K562 (cell line): Measurements from ENCODE around the gene ABCA1. TPM values are rescaled to one million over a fixed set of nuclear protein-coding genes. Genes with fewer than 3 reads are reported as not detected.

Experiments used
- ATAC-seq: fragments of 200-7000 bp; cut with Tn5 transposase; 3 replicates; pipeline ENCODE4 v1.9.1; 2020; ENCODE audit warnings: moderate library complexity
- BruUV-seq: library from RNA; stranded (reverse); fragments of 400-500 nt; replicated peaks from 2 replicates; lab custom pipeline; 2021; lab: Mats Ljungman, UMichigan
- CTCF ChIA-PET: fragments of 300-600 bp; formaldehyde crosslinking; extraction: SDS; loops from one replicate; lab custom pipeline; 2021; ENCODE audit warnings: low intra/inter-chr PET ratio; lab: Yijun Ruan, JAX
- POLR2A ChIA-PET: fragments of 300-600, 350-650 bp; sonication (Branson Sonifier 250); formaldehyde crosslinking; extraction: SDS; loops from one replicate; lab custom pipeline; 2021; ENCODE audit warnings: antibody characterized with exemption, inconsistent platforms; lab: Yijun Ruan, JAX
- DNase-seq, 4 experiments: peaks; one replicate each; pipeline versions ENCODE4 v3.0.0 to v3.0.0-alpha.2; 2011 to 2018; ENCODE audit warnings: low spot score in 3 of 4, mixed read lengths in 3 of 4; ENCODE audit errors: extremely low read depth in 1 of 4
- FAIRE-seq: peaks from 2 replicates; lab custom pipeline; 2011; peaks lifted over from hg19 to GRCh38; lab: Jason Lieb, UNC
- H2AFZ ChIP-seq: 2 replicates; pipeline ENCODE4 v1.6.0; 2011; ENCODE audit warnings: low read depth, low read length, control low read depth, inconsistent platforms
- H3K27ac ChIP-seq: fragments of 200-600 bp; 3 replicates; pipeline ENCODE4 v1.8.0; 2011; ENCODE audit warnings: low read depth, mild to moderate bottlenecking, control low read depth, inconsistent platforms, low read length, moderate library complexity, mixed read lengths; ENCODE audit errors: extremely low read depth
- H3K27me3 ChIP-seq, 2 experiments: fragments of 300-600 bp in 1 of 2; 2 replicates in 1 of 2; 3 replicates in 1 of 2; pipeline versions ENCODE4 v1.6.0 to v1.8.0; 2011; ENCODE audit warnings: inconsistent platforms in 2 of 2, low read length in 2 of 2, mild to moderate bottlenecking in 1 of 2, mixed read lengths in 1 of 2, moderate library complexity in 1 of 2; ENCODE audit not compliant: control insufficient read depth in 2 of 2, insufficient read depth in 2 of 2
- H3K36me3 ChIP-seq: fragments of 300-600 bp; 3 replicates; pipeline ENCODE4 v1.8.0; 2011; ENCODE audit warnings: mild to moderate bottlenecking, low read length, inconsistent platforms; ENCODE audit not compliant: control insufficient read depth, insufficient read depth
- H3K4me1 ChIP-seq, 2 experiments: fragments of 200-600 bp in 1 of 2; replicated peaks in 1 of 2; 2 replicates in 1 of 2; 3 replicates in 1 of 2; pipeline versions ENCODE4 v1.5.1 to v1.8.0; 2011; ENCODE audit warnings: inconsistent platforms in 2 of 2, low read length in 2 of 2, mild to moderate bottlenecking in 1 of 2, mixed read lengths in 1 of 2, moderate library complexity in 1 of 2; ENCODE audit not compliant: control insufficient read depth in 2 of 2, insufficient read depth in 2 of 2
- H3K4me2 ChIP-seq: 2 replicates; pipeline ENCODE4 v1.6.1; 2011; ENCODE audit warnings: low read length, control low read depth, inconsistent platforms, mixed read lengths; ENCODE audit not compliant: insufficient read depth
- H3K4me3 ChIP-seq: fragments of 200-600 bp; sonication (generic), shearing (Covaris generic); 2 replicates; pipeline ENCODE4 v1.5.1; 2016; ENCODE audit warnings: control low read depth, inconsistent platforms
- H3K79me2 ChIP-seq: fragments of 200-600 bp; 3 replicates; pipeline ENCODE4 v1.8.0; 2011; ENCODE audit warnings: low read length, inconsistent platforms; ENCODE audit not compliant: control insufficient read depth, insufficient read depth
- H3K9ac ChIP-seq, 2 experiments: 2 replicates each; pipeline versions ENCODE4 v1.6.0 to v1.6.1; 2011; ENCODE audit warnings: low read depth in 2 of 2, low read length in 2 of 2, control low read depth in 1 of 2, inconsistent platforms in 1 of 2, mild to moderate bottlenecking in 1 of 2, mixed read lengths in 1 of 2; ENCODE audit not compliant: insufficient read depth in 1 of 2
- H3K9me1 ChIP-seq: one replicate; pipeline ENCODE4 v1.6.0; 2011; ENCODE audit warnings: inconsistent platforms, mild to moderate bottlenecking, low read length, moderate library complexity; ENCODE audit not compliant: control insufficient read depth, insufficient read depth
- H3K9me3 ChIP-seq: replicated peaks from 2 replicates; pipeline ENCODE4 v1.5.1; 2011; ENCODE audit warnings: low read depth, low read length, inconsistent platforms; ENCODE audit not compliant: control insufficient read depth, insufficient read depth
- H4K20me1 ChIP-seq: replicated peaks from 2 replicates; pipeline ENCODE4 v1.6.1; 2011; ENCODE audit warnings: low read length, inconsistent platforms, mixed read lengths; ENCODE audit not compliant: control insufficient read depth, insufficient read depth
- CCAR2 ChIP-seq: fragments of 200-400 bp; formaldehyde crosslinking; IDR thresholded peaks from 2 replicates; pipeline ENCODE4 v1.6.1; 2017; ENCODE audit warnings: mild to moderate bottlenecking, low read depth, low read length
- RBM25 ChIP-seq: fragments of 200-400 bp; formaldehyde crosslinking; IDR thresholded peaks from 2 replicates; pipeline ENCODE4 v1.6.1; 2018; ENCODE audit warnings: low read length, low read depth, moderate library complexity; ENCODE audit not compliant: severe bottlenecking
- SMAD2 ChIP-seq: fragments of 150-350 bp; IDR thresholded peaks from 2 replicates; pipeline ENCODE4 v1.6.1; 2014; ENCODE audit warnings: low read depth, mild to moderate bottlenecking, low read length
- TAF15 ChIP-seq: fragments of 200-400 bp; formaldehyde crosslinking; IDR thresholded peaks from 2 replicates; pipeline ENCODE4 v1.6.1; 2017; ENCODE audit warnings: mild to moderate bottlenecking, low read depth, low read length, moderate library complexity
- ZFP36 ChIP-seq: fragments of 150-350 bp; IDR thresholded peaks from 2 replicates; pipeline ENCODE4 v1.6.1; 2018; ENCODE audit warnings: low read length, low read depth; ENCODE audit not compliant: partially characterized antibody
- WGBS: fragments of 100-300 bp; shearing (Covaris generic); methylation state at CpG from one replicate; pipeline ENCODE4 v1.1.6; 2016; ENCODE audit warnings: low coverage, mixed read lengths; ENCODE audit not compliant: insufficient coverage; ENCODE audit errors: missing lambda C conversion rate; 5-methylcytosine and 5-hydroxymethylcytosine counted together
- in situ Hi-C: fragments of 300-500 bp; cut with MboI; formaldehyde crosslinking; loops from 4 replicates; pipeline ENCODE4 v1.15.0; 2018; ENCODE audit warnings: inconsistent platforms, mixed read lengths
- intact Hi-C: fragments of 100-400 bp; cut with micrococcal nuclease; formaldehyde crosslinking; loops from 2 replicates; pipeline ENCODE4 v1.14.2; 2022
- polyA plus RNA-seq, 8 experiments: library from polyadenylated mRNA; depleted of rRNA in 4 of 8; stranded (reverse) in 5 of 8; unstranded in 3 of 8; fragments of >200 nt; fragmentation: Nextera tagmentation in 2 of 8; fragmentation: Illumina TruSeq in 1 of 8; extraction: Ambion mirVana in 2 of 8; extraction: Trizol in 1 of 8; gene quantifications; 2 replicates each; pipeline versions ENCODE4 v1.2.1 to v1.2.3, GENCODE V29; 2011 to 2014; ENCODE audit warnings: inconsistent platforms in 1 of 8, missing spikeins in 1 of 8
- total RNA-seq, 7 experiments: library from RNA; depleted of rRNA in 6 of 7; stranded (reverse); fragments of >200 nt in 6 of 7; fragmentation: Illumina TruSeq in 2 of 7; extraction: Trizol in 2 of 7; gene quantifications; 2 replicates each; pipeline versions ENCODE4 v1.2.1 to v1.2.3, GENCODE V29; 2011 to 2021; ENCODE audit warnings: low replicate concordance in 1 of 7
- TF ChIP-seq, protein P1 (sequence below): fragments of 450-650 bp; IDR thresholded peaks from 2 replicates; pipeline ENCODE4 v1.6.1; 2016; ENCODE audit warnings: low read depth

The ABCA1 gene
- total and polyA plus RNA-seq, 9 of the 15 experiments (the other 6 are each of a cell fraction or from before 2014, with no cell fraction given): under 0.01 to 0.18 (median 0.02) TPM; not detected in 5

DNA sequence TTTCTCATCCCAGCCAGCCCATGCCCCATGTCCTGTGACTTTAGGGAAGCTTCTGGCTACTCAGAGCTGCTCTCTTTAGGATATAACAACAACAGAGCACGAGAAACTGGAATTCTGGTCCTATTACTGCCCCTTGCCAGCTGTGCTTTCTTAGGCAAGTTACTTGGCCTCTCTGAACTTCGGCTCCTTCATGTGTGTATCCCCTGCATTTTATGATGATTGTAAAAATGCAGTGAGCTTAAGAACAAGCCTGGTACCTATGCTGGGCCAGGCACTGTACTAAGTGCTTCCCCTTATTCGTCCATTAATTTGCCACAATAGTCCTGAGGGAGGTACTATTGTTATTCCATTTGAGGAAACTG is 54.5 kb downstream of the ABCA1 start:
- Histone ChIP-seq H2AFZ (no peak overlapping the region), H3K9me1 (no peaks in the 10 kb centered on the region), H3K4me2 (no peak overlapping the region), H3K36me3 (no peaks in the 10 kb centered on the region), H3K9me3 (no peaks in the 10 kb centered on the region), H4K20me1 (no peaks in the 10 kb centered on the region), H3K79me2 (no peaks in the 10 kb centered on the region), H3K9ac (no peak overlapping the region), H3K4me1 (peaks cover 0 to 5% of the 10 kb centered on the region in 2 experiments; a peak in 2 of 5 replicates), H3K27ac (no peak overlapping the region), H3K27me3 (peaks cover 2 to 21% of the 10 kb centered on the region in 2 experiments; a peak in 3 of 5 replicates), H3K4me3 (no peak overlapping the region)
- WGBS: 0% methylated on average over 3 of the region's 3 CpGs
- CTCF ChIA-PET: no interaction called here
- intact Hi-C loops: no loop called here
- peak; percentile 9 for TF ChIP-seq RBM25
- TF ChIP-seq ZFP36: no peak
- no peak for ATAC-seq
- in situ Hi-C loops: no loop called here
- no TSS peak for BruUV-seq
- POLR2A ChIA-PET: no interaction called here
- FAIRE-seq: no peak
- DNase-seq: no peak

- Histone ChIP-seq H3K27ac (no peak overlapping the region), H4K20me1 (no peaks in the 10 kb centered on the region), H3K4me2 (no peak overlapping the region), H3K9ac (no peak overlapping the region), H3K9me1 (no peaks in the 10 kb centered on the region), H2AFZ (no peak overlapping the region), H3K4me1 (peaks cover 0 to 6% of the 10 kb centered on the region in 2 experiments; a peak in 2 of 5 replicates), H3K36me3 (no peaks in the 10 kb centered on the region), H3K9me3 (no peaks in the 10 kb centered on the region), H3K79me2 (no peaks in the 10 kb centered on the region), H3K27me3 (peaks cover 2 to 25% of the 10 kb centered on the region in 2 experiments; a peak in 3 of 5 replicates), H3K4me3 (no peak overlapping the region)
- in situ Hi-C loops: no loop called here
- DNase-seq (no peak), FAIRE-seq (no peak), ATAC-seq (no peak)
- POLR2A ChIA-PET: interaction anchor here (1.2 kb wide), 1 partner anchor 25 kb away, joined by 5 read pairs; no protein-coding TSS in a partner anchor
- intact Hi-C loops: no loop called here
- CTCF ChIA-PET: no interaction called here
- WGBS: 1% methylated on average over 6 of the region's 6 CpGs
- BruUV-seq: no TSS peak
- TF ChIP-seq TAF15 (no peak), CCAR2 (no peak), SMAD2 (no peak)
- TF ChIP-seq, protein P1, sequence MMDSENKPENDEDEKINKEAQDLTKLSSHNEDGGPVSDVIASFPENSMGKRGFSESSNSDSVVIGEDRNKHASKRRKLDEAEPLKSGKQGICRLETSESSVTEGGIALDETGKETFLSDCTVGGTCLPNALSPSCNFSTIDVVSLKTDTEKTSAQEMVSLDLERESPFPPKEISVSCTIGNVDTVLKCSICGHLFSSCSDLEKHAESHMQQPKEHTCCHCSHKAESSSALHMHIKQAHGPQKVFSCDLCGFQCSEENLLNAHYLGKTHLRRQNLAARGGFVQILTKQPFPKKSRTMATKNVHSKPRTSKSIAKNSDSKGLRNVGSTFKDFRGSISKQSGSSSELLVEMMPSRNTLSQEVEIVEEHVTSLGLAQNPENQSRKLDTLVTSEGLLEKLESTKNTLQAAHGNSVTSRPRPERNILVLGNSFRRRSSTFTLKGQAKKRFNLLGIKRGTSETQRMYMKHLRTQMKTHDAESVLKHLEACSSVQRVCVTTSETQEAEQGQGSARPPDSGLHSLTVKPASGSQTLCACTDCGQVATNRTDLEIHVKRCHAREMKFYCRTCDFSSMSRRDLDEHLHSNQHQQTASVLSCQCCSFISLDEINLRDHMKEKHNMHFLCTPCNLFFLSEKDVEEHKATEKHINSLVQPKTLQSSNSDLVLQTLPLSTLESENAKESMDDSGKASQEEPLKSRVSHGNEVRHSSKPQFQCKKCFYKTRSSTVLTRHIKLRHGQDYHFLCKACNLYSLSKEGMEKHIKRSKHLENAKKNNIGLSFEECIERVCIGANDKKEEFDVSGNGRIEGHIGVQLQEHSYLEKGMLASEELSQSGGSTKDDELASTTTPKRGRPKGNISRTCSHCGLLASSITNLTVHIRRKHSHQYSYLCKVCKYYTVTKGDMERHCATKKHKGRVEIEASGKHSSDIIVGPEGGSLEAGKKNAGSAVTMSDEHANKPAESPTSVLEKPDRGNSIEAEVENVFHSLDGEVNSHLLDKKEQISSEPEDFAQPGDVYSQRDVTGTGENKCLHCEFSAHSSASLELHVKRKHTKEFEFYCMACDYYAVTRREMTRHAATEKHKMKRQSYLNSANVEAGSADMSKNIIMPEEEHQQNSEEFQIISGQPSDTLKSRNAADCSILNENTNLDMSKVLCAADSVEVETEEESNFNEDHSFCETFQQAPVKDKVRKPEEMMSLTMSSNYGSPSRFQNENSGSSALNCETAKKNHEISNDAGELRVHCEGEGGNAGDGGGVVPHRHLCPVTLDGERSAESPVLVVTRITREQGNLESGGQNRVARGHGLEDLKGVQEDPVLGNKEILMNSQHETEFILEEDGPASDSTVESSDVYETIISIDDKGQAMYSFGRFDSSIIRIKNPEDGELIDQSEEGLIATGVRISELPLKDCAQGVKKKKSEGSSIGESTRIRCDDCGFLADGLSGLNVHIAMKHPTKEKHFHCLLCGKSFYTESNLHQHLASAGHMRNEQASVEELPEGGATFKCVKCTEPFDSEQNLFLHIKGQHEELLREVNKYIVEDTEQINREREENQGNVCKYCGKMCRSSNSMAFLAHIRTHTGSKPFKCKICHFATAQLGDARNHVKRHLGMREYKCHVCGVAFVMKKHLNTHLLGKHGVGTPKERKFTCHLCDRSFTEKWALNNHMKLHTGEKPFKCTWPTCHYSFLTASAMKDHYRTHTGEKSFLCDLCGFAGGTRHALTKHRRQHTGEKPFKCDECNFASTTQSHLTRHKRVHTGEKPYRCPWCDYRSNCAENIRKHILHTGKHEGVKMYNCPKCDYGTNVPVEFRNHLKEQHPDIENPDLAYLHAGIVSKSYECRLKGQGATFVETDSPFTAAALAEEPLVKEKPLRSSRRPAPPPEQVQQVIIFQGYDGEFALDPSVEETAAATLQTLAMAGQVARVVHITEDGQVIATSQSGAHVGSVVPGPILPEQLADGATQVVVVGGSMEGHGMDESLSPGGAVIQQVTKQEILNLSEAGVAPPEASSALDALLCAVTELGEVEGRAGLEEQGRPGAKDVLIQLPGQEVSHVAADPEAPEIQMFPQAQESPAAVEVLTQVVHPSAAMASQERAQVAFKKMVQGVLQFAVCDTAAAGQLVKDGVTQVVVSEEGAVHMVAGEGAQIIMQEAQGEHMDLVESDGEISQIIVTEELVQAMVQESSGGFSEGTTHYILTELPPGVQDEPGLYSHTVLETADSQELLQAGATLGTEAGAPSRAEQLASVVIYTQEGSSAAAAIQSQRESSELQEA: no peak
Observed at GRCh38 chr9:104872656-104873488, 55.1 kb downstream of the ABCA1 start.
